GM23338 (cell line): ENCODE data around the gene UBN2.

ENCODE experiments used
- CREB1 ChIP-seq: fragments of 250-450 bp; sonication (Bioruptor Pico); IDR thresholded peaks from 2 replicates; pipeline ENCODE4 v1.5.0; 2020; ENCODE audit warnings: low read depth, mild to moderate bottlenecking, moderate library complexity
- EZH2 ChIP-seq: fragments of 200-600 bp; sonication (generic); IDR thresholded peaks from one replicate; pipeline ENCODE4 v1.8.0; 2017; ENCODE audit warnings: antibody characterized with exemption, mild to moderate bottlenecking, low read depth; ENCODE audit not compliant: unreplicated experiment
- EZH2phosphoT487 ChIP-seq: fragments of 200-600 bp; sonication (generic); IDR thresholded peaks from one replicate; pipeline ENCODE4 v1.8.1; 2018; ENCODE audit warnings: antibody characterized with exemption; ENCODE audit not compliant: unreplicated experiment
- JUNB ChIP-seq: IDR thresholded peaks from one replicate; pipeline ENCODE4 v1.6.1; 2016; ENCODE audit warnings: antibody characterized with exemption; ENCODE audit not compliant: unreplicated experiment
- POLR2AphosphoS5 ChIP-seq: IDR thresholded peaks from 2 replicates; pipeline ENCODE4 v1.6.1; 2016; ENCODE audit warnings: antibody characterized with exemption, low read depth
- TF ChIP-seq, protein P1 (sequence below): IDR thresholded peaks from one replicate; pipeline ENCODE4 v1.6.1; 2018; ENCODE audit warnings: antibody characterized with exemption; ENCODE audit not compliant: unreplicated experiment
- TF ChIP-seq, protein P2 (sequence below), 2 experiments: fragments of 200-600 bp in 1 of 2; sonication (generic) in 1 of 2; conservative IDR thresholded peaks; 2 replicates each; pipeline versions ENCODE4 v1.5.1 to v1.6.1; 2016 to 2017; ENCODE audit warnings: antibody characterized with exemption in 2 of 2, low read depth in 2 of 2, mild to moderate bottlenecking in 2 of 2, moderate library complexity in 1 of 2

GRCh38 chr7:139242741-139243281 lies 11.8 kb downstream of the UBN2 start:
- TF ChIP-seq, protein P1, sequence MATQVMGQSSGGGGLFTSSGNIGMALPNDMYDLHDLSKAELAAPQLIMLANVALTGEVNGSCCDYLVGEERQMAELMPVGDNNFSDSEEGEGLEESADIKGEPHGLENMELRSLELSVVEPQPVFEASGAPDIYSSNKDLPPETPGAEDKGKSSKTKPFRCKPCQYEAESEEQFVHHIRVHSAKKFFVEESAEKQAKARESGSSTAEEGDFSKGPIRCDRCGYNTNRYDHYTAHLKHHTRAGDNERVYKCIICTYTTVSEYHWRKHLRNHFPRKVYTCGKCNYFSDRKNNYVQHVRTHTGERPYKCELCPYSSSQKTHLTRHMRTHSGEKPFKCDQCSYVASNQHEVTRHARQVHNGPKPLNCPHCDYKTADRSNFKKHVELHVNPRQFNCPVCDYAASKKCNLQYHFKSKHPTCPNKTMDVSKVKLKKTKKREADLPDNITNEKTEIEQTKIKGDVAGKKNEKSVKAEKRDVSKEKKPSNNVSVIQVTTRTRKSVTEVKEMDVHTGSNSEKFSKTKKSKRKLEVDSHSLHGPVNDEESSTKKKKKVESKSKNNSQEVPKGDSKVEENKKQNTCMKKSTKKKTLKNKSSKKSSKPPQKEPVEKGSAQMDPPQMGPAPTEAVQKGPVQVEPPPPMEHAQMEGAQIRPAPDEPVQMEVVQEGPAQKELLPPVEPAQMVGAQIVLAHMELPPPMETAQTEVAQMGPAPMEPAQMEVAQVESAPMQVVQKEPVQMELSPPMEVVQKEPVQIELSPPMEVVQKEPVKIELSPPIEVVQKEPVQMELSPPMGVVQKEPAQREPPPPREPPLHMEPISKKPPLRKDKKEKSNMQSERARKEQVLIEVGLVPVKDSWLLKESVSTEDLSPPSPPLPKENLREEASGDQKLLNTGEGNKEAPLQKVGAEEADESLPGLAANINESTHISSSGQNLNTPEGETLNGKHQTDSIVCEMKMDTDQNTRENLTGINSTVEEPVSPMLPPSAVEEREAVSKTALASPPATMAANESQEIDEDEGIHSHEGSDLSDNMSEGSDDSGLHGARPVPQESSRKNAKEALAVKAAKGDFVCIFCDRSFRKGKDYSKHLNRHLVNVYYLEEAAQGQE, result no peak
- TF ChIP-seq EZH2 (no peak), EZH2phosphoT487 (no peak), POLR2AphosphoS5 (no peak), CREB1 (CRISPR knock-in tag) (no peak), JUNB (no peak)
- TF ChIP-seq, protein P2, sequence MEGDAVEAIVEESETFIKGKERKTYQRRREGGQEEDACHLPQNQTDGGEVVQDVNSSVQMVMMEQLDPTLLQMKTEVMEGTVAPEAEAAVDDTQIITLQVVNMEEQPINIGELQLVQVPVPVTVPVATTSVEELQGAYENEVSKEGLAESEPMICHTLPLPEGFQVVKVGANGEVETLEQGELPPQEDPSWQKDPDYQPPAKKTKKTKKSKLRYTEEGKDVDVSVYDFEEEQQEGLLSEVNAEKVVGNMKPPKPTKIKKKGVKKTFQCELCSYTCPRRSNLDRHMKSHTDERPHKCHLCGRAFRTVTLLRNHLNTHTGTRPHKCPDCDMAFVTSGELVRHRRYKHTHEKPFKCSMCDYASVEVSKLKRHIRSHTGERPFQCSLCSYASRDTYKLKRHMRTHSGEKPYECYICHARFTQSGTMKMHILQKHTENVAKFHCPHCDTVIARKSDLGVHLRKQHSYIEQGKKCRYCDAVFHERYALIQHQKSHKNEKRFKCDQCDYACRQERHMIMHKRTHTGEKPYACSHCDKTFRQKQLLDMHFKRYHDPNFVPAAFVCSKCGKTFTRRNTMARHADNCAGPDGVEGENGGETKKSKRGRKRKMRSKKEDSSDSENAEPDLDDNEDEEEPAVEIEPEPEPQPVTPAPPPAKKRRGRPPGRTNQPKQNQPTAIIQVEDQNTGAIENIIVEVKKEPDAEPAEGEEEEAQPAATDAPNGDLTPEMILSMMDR (conservative IDR thresholded peaks at IDR 0.05; ENCODE audit: low read depth in 2 of 2), result no peak
